Glutamatergic neuron (in vitro differentiated cells): Measurements from ENCODE around the gene FEM1B. TPM values are rescaled to one million over a fixed set of nuclear protein-coding genes. Genes with fewer than 3 reads are reported as not detected.

Source experiments
- DNase-seq: peaks from one replicate; pipeline ENCODE4 v3.0.0; 2022
- H3K27ac Mint-ChIP-seq: one replicate; pipeline ENCODE4 v1.8.0; 2020; ENCODE audit warnings: mild to moderate bottlenecking, mixed read lengths, inconsistent platforms; ENCODE audit not compliant: unreplicated experiment
- H3K27me3 Mint-ChIP-seq: one replicate; pipeline ENCODE4 v1.8.0; 2020; ENCODE audit warnings: mild to moderate bottlenecking, moderate library complexity, mixed read lengths, inconsistent platforms; ENCODE audit not compliant: unreplicated experiment
- H3K36me3 Mint-ChIP-seq: one replicate; pipeline ENCODE4 v1.8.0; 2020; ENCODE audit warnings: mild to moderate bottlenecking, mixed read lengths, inconsistent platforms; ENCODE audit not compliant: unreplicated experiment
- H3K4me1 Mint-ChIP-seq: one replicate; pipeline ENCODE4 v1.8.0; 2020; ENCODE audit warnings: mild to moderate bottlenecking, low read depth, mixed read lengths, inconsistent platforms; ENCODE audit not compliant: unreplicated experiment
- H3K4me3 Mint-ChIP-seq: one replicate; pipeline ENCODE4 v1.8.0; 2020; ENCODE audit warnings: mild to moderate bottlenecking, mixed read lengths, inconsistent platforms; ENCODE audit not compliant: unreplicated experiment
- H3K9me3 Mint-ChIP-seq: one replicate; pipeline ENCODE4 v1.8.0; 2020; ENCODE audit warnings: mild to moderate bottlenecking, moderate library complexity, mixed read lengths, inconsistent platforms; ENCODE audit not compliant: unreplicated experiment
- CTCF ChIP-seq: fragments of 200-600 bp; sonication (generic); IDR thresholded peaks from one replicate; pipeline ENCODE4 v1.5.0; 2021; ENCODE audit not compliant: partially characterized antibody, unreplicated experiment
- total RNA-seq: library from RNA; stranded (reverse); fragmentation: NEBNext Ultra II Directional; extraction: Animal tissue kit (Norgen Biotek cat#: 25700); gene quantifications from one replicate; pipeline ENCODE4 v1.2.1, GENCODE V29; 2021; ENCODE audit not compliant: unreplicated experiment

Gene FEM1B
- total RNA-seq, 1 donor from 2014 or later, result 69.6 TPM

- Mint-ChIP-seq H3K27me3 (peaks cover 2% of the 10 kb centered on the region), H3K4me1 (peaks cover 16% of the 10 kb centered on the region), H3K4me3 (no peak overlapping the region), H3K36me3 (no peaks in the 10 kb centered on the region), H3K9me3 (peaks cover 4% of the 10 kb centered on the region), H3K27ac (no peak overlapping the region)
- DNase-seq, result no peak
- TF ChIP-seq CTCF, result no peak
These were observed 25.2 kb downstream of the FEM1B start for GRCh38 chr15:68302729-68303128.

GRCh38 chr15:68303134-68303533, 25.6 kb downstream of the FEM1B start:
- Mint-ChIP-seq H3K9me3 (peaks cover 4% of the 10 kb centered on the region), H3K27ac (no peak overlapping the region), H3K4me3 (no peak overlapping the region), H3K36me3 (no peaks in the 10 kb centered on the region), H3K4me1 (peaks cover 17% of the 10 kb centered on the region), H3K27me3 (peaks cover 2% of the 10 kb centered on the region)
- TF ChIP-seq CTCF, result no peak
- no peak for DNase-seq

DNA sequence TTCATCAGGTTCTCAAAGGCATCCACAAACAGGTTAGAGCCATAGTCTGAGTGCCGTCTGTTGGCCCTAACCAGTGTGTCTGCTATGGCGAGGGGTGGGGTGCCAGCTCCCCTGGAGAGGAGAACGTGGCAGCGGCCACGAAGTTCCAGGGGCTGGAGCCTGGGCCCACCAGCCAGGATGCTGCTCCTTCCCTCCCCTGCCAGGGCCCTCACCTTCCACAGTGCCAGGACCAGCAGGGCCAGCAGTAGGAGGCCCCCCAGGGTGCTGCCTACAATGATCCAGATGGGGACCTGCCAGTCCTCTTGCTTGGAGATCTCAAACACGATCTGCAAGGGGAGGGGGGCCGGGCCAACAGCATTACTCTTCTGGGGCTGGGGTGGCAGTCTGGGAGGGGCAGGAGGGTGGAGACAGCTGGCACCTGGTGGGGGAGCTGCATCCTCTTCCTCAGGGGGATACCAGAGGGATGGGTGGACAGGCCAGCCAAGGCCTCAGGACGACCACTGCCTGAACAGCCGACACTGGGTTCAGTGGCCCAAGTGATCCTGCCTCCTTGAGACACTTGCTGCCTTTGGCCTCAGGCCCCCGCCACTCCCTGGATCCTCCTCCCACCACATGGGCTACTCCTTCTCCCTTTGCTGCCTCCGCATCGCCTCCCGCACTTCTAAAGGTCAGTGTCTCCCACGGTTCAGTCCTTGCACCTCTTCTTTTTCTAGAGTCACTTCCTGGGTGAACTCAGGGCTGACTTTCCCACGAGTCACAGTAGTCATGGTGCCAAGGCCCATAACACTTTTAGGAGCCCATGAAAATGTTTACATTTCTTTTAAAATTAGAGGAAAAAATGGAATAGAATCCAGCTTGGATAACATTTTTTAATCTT, 26.3 kb downstream of the FEM1B start:
- no peak for DNase-seq
- no peak overlapping the region for H3K27ac Mint-ChIP-seq
- no peak for TF ChIP-seq CTCF
- peaks cover 4% of the 10 kb centered on the region for H3K9me3 Mint-ChIP-seq
- peaks cover 17% of the 10 kb centered on the region for H3K4me1 Mint-ChIP-seq
- H3K4me3 Mint-ChIP-seq, result no peak overlapping the region
- H3K27me3 Mint-ChIP-seq, result peaks cover 2% of the 10 kb centered on the region
- no peaks in the 10 kb centered on the region for H3K36me3 Mint-ChIP-seq

DNA sequence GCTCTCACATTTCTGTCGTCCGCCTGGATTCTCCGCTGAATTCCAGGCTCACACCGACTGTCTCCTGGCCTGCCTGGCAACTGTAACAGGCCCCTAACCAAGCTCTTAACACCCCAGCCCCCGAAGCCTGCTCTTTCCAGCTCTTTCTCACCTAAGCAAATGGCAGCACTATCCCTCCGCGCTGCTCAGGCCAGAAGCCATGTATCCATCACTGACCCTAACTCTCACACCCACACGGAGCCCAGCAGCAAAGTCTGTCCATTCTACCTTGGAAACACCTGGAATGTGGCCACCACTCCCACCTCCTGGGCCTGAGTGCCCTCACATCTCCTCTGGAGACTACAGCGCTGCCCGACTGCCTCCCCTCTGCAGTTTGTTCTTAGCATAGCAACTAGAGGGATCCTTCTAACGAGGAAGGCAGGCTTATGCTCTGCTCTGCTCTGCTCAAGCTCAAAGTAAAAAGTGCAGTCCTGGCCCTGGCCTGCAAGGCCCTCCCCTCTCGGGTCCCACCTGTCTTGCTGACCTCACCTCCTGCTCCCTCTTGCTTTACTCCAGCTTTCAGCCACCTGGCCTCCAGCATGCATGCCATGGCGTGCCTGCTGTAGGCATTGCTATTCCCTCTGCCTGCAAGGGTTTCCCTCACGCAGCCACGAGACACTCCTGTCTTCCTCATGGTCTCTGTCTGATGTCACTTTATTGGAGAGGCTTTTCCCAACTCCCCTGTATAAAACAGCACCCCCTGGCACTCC, 27.2 kb downstream of the FEM1B start:
- H3K36me3 Mint-ChIP-seq, result no peaks in the 10 kb centered on the region

More for the DNA sequence above, 27.2 kb downstream of the FEM1B start:
- DNase-seq, result no peak
- TF ChIP-seq CTCF, result no peak
- Mint-ChIP-seq H3K4me1 (peaks cover 17% of the 10 kb centered on the region), H3K4me3 (no peak overlapping the region), H3K27ac (no peak overlapping the region), H3K27me3 (peaks cover 2% of the 10 kb centered on the region), H3K9me3 (peaks cover 4% of the 10 kb centered on the region)
